ENCODE data around the gene APBA3. TPM values are rescaled to one million over a fixed set of nuclear protein-coding genes. Genes with fewer than 3 reads are reported as not detected.

APBA3 gene, protein sequence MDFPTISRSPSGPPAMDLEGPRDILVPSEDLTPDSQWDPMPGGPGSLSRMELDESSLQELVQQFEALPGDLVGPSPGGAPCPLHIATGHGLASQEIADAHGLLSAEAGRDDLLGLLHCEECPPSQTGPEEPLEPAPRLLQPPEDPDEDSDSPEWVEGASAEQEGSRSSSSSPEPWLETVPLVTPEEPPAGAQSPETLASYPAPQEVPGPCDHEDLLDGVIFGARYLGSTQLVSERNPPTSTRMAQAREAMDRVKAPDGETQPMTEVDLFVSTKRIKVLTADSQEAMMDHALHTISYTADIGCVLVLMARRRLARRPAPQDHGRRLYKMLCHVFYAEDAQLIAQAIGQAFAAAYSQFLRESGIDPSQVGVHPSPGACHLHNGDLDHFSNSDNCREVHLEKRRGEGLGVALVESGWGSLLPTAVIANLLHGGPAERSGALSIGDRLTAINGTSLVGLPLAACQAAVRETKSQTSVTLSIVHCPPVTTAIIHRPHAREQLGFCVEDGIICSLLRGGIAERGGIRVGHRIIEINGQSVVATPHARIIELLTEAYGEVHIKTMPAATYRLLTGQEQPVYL
- total RNA-seq, result 10 to 100 TPM; 39.9 to 53.6 (median 43.8) TPM
- total RNA-seq (2013), result 33.5 TPM

DNA sequence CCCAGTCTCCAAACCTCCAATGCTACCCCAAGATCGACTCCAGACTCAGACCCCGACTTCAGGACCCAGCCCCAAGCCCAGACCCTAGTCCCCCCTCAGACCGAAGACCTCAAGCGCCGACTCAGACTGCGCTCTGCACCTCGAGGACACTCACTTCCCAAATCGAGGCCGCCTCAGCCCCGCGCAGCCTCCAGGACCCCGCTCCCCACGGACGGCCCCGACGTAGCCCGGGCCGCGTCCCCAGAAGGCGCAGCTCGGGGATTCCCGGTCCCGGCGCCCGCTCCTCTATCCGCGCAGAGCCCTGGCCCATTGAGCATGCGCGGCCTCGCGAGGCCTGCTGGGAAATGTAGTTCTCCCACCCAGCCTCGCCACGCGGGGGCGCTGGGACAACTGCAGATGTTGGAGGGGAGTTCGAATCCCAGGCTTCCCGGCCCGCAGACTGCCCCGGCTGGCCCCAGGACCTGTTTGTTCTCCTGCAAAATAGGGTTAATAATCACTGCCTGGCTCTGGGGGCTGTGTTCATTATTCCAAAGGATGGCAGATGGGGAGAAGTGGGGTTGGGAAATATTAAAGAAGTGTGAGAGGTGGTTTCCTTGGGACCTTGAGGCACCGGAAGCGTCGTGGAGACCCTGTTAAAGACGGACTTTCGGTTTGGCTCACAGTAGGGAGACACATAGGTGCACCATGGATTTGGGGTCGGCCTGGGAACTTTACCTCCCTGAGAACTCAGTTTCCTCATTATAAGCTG lies at the start of gene APBA3:
Gene APBA3, minus strand, starts transcription at position 311 of the 748 bp plus-strand sequence. CDS start 1,428 bp downstream, outside the sequence.
- H3K36me3 ChIP-seq (ENCODE audit: control insufficient read depth, insufficient read depth, low read length), result peaks cover 24% of the 10 kb centered on the region
- H3K27me3 Mint-ChIP-seq (ENCODE audit: low read depth in 2 of 2), result no peaks in the 10 kb centered on the region
- peak within 1 kb of the TSS; percentile 100 for H3K4me3 ChIP-seq (ENCODE audit: low read length)
- H3K4me3 Mint-ChIP-seq, result peak within 1 kb of the TSS; percentile 96
- H3K4me1 ChIP-seq (ENCODE audit: control insufficient read depth, insufficient read depth, low read length), result peaks cover 41% of the 10 kb centered on the region
- H3K27ac Mint-ChIP-seq, result peak within 1 kb of the TSS; percentile 99 to 100
- no peaks in the 10 kb centered on the region for H3K9me3 ChIP-seq (ENCODE audit: control insufficient read depth, insufficient read depth, low read length)
- WGBS (ENCODE audit: insufficient coverage), result 3% methylated on average over 45 of the region's 45 CpGs
- TF ChIP-seq, protein P1, sequence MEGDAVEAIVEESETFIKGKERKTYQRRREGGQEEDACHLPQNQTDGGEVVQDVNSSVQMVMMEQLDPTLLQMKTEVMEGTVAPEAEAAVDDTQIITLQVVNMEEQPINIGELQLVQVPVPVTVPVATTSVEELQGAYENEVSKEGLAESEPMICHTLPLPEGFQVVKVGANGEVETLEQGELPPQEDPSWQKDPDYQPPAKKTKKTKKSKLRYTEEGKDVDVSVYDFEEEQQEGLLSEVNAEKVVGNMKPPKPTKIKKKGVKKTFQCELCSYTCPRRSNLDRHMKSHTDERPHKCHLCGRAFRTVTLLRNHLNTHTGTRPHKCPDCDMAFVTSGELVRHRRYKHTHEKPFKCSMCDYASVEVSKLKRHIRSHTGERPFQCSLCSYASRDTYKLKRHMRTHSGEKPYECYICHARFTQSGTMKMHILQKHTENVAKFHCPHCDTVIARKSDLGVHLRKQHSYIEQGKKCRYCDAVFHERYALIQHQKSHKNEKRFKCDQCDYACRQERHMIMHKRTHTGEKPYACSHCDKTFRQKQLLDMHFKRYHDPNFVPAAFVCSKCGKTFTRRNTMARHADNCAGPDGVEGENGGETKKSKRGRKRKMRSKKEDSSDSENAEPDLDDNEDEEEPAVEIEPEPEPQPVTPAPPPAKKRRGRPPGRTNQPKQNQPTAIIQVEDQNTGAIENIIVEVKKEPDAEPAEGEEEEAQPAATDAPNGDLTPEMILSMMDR (IDR thresholded peaks at IDR 0.05), result peak; percentile 66
- ATAC-seq, result peak; percentile 52 to 69 (median 59)
- H3K9me3 Mint-ChIP-seq, result no peaks in the 10 kb centered on the region
- intact Hi-C loops (cut with micrococcal nuclease), result loop anchor here (1.0 to 2.0 kb wide), 3 partner anchors 51 to 727 kb away; no protein-coding TSS in a partner anchor
- peak within 1 kb of the TSS; percentile 97 for H3K27ac ChIP-seq (ENCODE audit: low read length)
- no peaks in the 10 kb centered on the region for H3K27me3 ChIP-seq (ENCODE audit: control insufficient read depth, insufficient read depth, low read length)
- DNase-seq, result peak; percentile 95 to 98
- peaks cover 27 to 31% of the 10 kb centered on the region in 2 donors for H3K4me1 Mint-ChIP-seq
- no peaks in the 10 kb centered on the region for H3K36me3 Mint-ChIP-seq

DNA sequence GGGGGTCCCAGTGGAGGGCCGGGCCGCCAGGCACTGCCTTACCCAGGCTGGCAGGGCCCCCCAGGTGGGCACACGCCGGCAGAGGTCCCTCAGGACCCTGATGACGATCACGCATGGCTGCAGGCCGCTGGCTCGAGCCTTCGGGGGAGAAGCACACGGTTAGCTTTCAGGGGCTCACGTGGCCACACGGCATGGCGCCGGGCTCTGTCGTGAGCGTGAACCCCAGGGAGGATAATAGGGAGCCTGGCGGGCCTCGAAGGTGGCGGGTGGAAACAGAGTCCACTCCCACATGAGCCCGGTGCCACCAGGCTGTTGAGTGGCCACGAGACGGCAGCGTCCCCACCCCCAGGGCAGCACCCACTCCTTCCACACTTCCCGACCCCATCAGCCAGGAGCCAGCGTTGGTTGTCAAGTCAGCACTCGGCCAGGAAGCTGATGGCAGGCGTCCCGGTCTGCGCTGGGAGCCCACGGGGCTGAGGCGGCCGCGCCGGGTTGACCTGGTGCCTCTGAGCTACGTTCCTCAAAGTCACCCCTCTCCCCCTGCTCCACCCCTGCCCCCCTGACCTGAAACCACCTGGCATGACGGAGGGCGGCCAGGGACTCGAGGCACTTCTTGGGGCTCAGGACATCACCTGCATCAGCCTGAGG lies 49.3 kb upstream of the APBA3 start:
- Histone ChIP-seq H3K27me3 (ENCODE audit: control insufficient read depth, insufficient read depth, low read length) (no peaks in the 10 kb centered on the region), H3K36me3 (ENCODE audit: control insufficient read depth, insufficient read depth, low read length) (no peaks in the 10 kb centered on the region), H3K4me3 (ENCODE audit: low read length) (no peak overlapping the region), H3K9me3 (ENCODE audit: control insufficient read depth, insufficient read depth, low read length) (no peaks in the 10 kb centered on the region), H3K4me1 (ENCODE audit: control insufficient read depth, insufficient read depth, low read length) (peaks cover 94% of the 10 kb centered on the region), H3K27ac (ENCODE audit: low read length) (peak overlapping the region; percentile 62)
- no peak for ATAC-seq
- peaks cover 50 to 58% of the 10 kb centered on the region in 2 donors for H3K4me1 Mint-ChIP-seq
- H3K27me3 Mint-ChIP-seq (ENCODE audit: low read depth in 2 of 2), result no peaks in the 10 kb centered on the region
- peak overlapping the region; percentile 13 for H3K4me3 Mint-ChIP-seq
- intact Hi-C loops (cut with micrococcal nuclease), result no loop called here
- 74% methylated on average over 38 of the region's 38 CpGs for WGBS (ENCODE audit: insufficient coverage)
- H3K36me3 Mint-ChIP-seq, result no peaks in the 10 kb centered on the region
- DNase-seq, result no peak
- TF ChIP-seq, protein P1 (IDR thresholded peaks at IDR 0.05), result no peak
- peak overlapping the region; percentile 99 for H3K27ac Mint-ChIP-seq
- no peaks in the 10 kb centered on the region for H3K9me3 Mint-ChIP-seq

DNA sequence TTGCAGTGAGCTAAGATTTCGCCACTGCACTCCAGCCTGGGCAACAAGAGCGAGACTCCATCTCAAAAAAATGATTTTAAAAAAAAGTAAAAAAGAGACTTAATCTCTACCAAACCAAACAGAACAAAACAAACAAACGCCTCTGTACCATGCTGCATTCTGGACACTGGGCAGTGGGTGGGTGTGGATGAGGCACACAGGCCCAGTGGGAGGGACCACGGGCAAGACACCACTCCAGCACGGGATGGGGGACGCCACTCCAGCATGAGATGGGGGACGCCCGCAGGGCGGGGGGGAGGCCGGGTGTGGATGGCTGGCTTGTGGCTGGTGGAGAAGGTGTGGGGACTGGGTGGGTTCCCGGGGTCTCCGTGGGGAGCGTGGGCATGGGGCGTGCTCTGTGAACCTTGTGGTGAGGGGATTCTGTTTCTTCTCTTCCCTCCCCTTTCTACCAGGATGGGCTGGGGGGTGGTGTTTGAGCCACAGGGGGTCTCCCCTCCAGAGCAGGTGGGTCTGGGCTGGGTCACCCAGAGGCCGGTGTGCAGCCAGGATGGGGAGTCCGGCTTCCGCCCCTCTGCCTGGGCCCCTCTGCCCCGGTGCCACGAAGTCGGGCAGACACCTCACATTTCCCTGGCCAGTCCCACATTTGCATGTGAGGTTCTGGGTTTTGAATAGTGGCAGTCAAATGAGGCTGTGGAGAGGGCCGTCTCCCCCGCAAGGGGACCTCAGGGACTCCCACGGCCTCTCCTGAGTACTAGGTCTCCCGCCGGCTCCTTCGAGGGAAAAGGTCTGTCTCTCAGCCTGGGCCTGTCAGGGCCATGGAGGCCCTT lies 48.6 kb upstream of the APBA3 start:
- peaks cover 52 to 63% of the 10 kb centered on the region in 2 donors for H3K4me1 Mint-ChIP-seq
- no peaks in the 10 kb centered on the region for H3K27me3 Mint-ChIP-seq (ENCODE audit: low read depth in 2 of 2)
- peak overlapping the region; percentile 65 to 99 for H3K27ac Mint-ChIP-seq
- ATAC-seq, result no peak
- Histone ChIP-seq H3K27me3 (ENCODE audit: control insufficient read depth, insufficient read depth, low read length) (no peaks in the 10 kb centered on the region), H3K36me3 (ENCODE audit: control insufficient read depth, insufficient read depth, low read length) (no peaks in the 10 kb centered on the region), H3K27ac (ENCODE audit: low read length) (peak overlapping the region; percentile 62), H3K9me3 (ENCODE audit: control insufficient read depth, insufficient read depth, low read length) (no peaks in the 10 kb centered on the region), H3K4me1 (ENCODE audit: control insufficient read depth, insufficient read depth, low read length) (peaks cover 100% of the 10 kb centered on the region), H3K4me3 (ENCODE audit: low read length) (no peak overlapping the region)
- H3K4me3 Mint-ChIP-seq, result no peak overlapping the region
- H3K36me3 Mint-ChIP-seq, result no peaks in the 10 kb centered on the region
- WGBS (ENCODE audit: insufficient coverage), result 56% methylated on average over 21 of the region's 26 CpGs
- no peak for DNase-seq
- intact Hi-C loops (cut with micrococcal nuclease), result no loop called here
- no peaks in the 10 kb centered on the region for H3K9me3 Mint-ChIP-seq
- TF ChIP-seq, protein P1 (IDR thresholded peaks at IDR 0.05), result no peak

All from natural killer cell (primary cell).